ENCODE measurements around the gene IRX4.
"Not testable (repeated sequence)": the region's sequence is repeated elsewhere in the genome, so short reads cannot be mapped to it uniquely, and the experiment has no call there.

The IRX4 gene

GRCh38 chr5:1879292-1880263 lies 3.1 kb downstream of the IRX4 start:
- no peak for DNase-seq

- no peak for DNase-seq
These were observed 4.5 kb downstream of the IRX4 start for GRCh38 chr5:1878050-1878849.

- no peak for DNase-seq
These were observed 5.3 kb downstream of the IRX4 start for GRCh38 chr5:1877103-1878049.

GRCh38 chr5:1876660-1877064 lies 6.1 kb downstream of the IRX4 start:
- no peak for DNase-seq

- DNase-seq = no peak
These were observed 6.7 kb downstream of the IRX4 start for GRCh38 chr5:1875843-1876659.

GRCh38 chr5:1875281-1875842 lies 7.4 kb downstream of the IRX4 start:
- DNase-seq = no peak

GRCh38 chr5:1874771-1875220 lies 7.9 kb downstream of the IRX4 start:
- no peak for DNase-seq

- no peak for DNase-seq
These were observed 8.4 kb downstream of the IRX4 start for GRCh38 chr5:1874348-1874747.

GRCh38 chr5:1873243-1873959 lies 9.3 kb downstream of the IRX4 start:
- DNase-seq = no peak

GRCh38 chr5:1871441-1871840 lies 11.3 kb downstream of the IRX4 start:
- DNase-seq = no peak

GRCh38 chr5:1870435-1871272 lies 12.1 kb downstream of the IRX4 start:
- DNase-seq = not testable (repeated sequence)

GRCh38 chr5:1868886-1869475 lies 13.7 kb downstream of the IRX4 start:
- DNase-seq = no peak

- no peak for DNase-seq
These were observed 14.9 kb downstream of the IRX4 start for GRCh38 chr5:1867815-1868143.

- peak in 1 of 51 donors; percentile 2 for DNase-seq
These were observed 15.5 kb downstream of the IRX4 start for GRCh38 chr5:1867114-1867814.

- DNase-seq = no peak
These were observed 16.8 kb downstream of the IRX4 start for GRCh38 chr5:1865948-1866347.

- no peak for DNase-seq
These were observed 17.2 kb downstream of the IRX4 start for GRCh38 chr5:1865486-1865885.

GRCh38 chr5:1864896-1865440 lies 17.8 kb downstream of the IRX4 start:
- DNase-seq = no peak

Measured in hypothalamus (tissue), 51 donors.